ENCODE data around the gene POM121L2.
A peak's percentile ranks its signal among the peaks of the same experiment; 100 is the strongest.
"Not testable (repeated sequence)": the region's sequence is repeated elsewhere in the genome, so short reads cannot be mapped to it uniquely, and the experiment has no call there.

Gene POM121L2

DNA sequence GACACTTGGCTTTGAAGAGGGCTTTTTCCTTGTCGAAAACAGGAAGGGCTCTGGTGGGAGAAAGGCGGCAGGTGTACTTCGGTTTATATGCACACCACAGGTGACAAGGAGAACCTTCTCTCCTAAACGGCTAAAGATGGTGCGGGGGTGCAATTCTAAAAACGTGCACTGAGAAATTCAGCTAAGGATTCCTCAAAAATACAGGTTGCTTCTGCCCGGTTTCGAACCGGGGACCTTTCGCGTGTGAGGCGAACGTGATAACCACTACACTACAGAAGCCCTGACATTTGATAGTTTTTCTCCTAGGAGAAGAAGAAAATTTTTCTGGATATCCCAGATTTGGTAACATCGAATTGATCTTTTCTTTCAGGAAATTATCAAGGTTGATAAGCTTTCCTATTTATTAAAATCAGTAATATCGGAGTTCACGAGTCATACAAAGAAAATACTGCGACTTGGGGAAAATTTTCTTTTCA is 32.0 kb downstream of the POM121L2 start:
- H3K4me1 ChIP-seq (ENCODE audit: control insufficient read depth, insufficient read depth, low read length, unreplicated experiment) = no peaks in the 10 kb centered on the region
- no peaks in the 10 kb centered on the region for H3K36me3 ChIP-seq (ENCODE audit: insufficient read depth, low read length)
- H3K27me3 ChIP-seq (ENCODE audit: insufficient read depth, low read length) = peaks cover 61% of the 10 kb centered on the region
- peak overlapping the region; percentile 82 for H2AFZ ChIP-seq (ENCODE audit: low read length, unreplicated experiment)
- no peak overlapping the region for H3K27ac ChIP-seq (ENCODE audit: low read depth, low read length)
- no peaks in the 10 kb centered on the region for H3K79me2 ChIP-seq (ENCODE audit: control insufficient read depth, insufficient read depth, low read length, unreplicated experiment)
- H3K4me3 ChIP-seq (ENCODE audit: low read depth, low read length) = peak overlapping the region; percentile 81

DNA sequence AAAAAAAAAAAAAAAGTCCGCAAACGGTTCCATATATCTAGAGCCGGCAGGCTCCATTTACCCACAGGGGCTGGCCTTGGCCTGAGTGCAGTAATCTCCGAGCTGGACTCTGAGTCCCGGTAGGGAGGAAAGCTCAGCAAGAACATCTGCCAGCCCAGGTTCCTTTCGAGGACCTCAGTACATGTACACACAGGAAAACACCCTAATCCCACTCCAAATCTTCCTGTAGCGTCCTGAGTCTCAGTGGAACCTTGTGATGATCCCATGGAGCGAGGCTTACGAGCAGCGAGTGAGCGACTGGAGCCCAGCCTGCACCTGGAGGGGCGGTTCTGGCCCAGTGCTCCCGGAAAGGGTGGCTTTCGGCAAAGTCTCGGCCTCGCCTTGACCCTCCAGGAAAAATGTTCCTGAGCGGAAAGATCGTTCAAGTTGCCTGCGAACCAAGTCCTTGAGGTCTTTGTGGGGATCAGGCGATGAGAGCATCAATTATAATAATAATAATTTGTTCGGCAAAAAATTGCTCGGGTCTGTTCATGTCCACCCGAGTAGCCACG is 32.5 kb downstream of the POM121L2 start:
- Histone ChIP-seq H2AFZ (ENCODE audit: low read length, unreplicated experiment) (peak overlapping the region; percentile 82), H3K27ac (ENCODE audit: low read depth, low read length) (no peak overlapping the region), H3K36me3 (ENCODE audit: insufficient read depth, low read length) (no peaks in the 10 kb centered on the region), H3K4me1 (ENCODE audit: control insufficient read depth, insufficient read depth, low read length, unreplicated experiment) (no peaks in the 10 kb centered on the region), H3K79me2 (ENCODE audit: control insufficient read depth, insufficient read depth, low read length, unreplicated experiment) (no peaks in the 10 kb centered on the region), H3K4me3 (ENCODE audit: low read depth, low read length) (peak overlapping the region; percentile 81), H3K27me3 (ENCODE audit: insufficient read depth, low read length) (peaks cover 60% of the 10 kb centered on the region)

DNA sequence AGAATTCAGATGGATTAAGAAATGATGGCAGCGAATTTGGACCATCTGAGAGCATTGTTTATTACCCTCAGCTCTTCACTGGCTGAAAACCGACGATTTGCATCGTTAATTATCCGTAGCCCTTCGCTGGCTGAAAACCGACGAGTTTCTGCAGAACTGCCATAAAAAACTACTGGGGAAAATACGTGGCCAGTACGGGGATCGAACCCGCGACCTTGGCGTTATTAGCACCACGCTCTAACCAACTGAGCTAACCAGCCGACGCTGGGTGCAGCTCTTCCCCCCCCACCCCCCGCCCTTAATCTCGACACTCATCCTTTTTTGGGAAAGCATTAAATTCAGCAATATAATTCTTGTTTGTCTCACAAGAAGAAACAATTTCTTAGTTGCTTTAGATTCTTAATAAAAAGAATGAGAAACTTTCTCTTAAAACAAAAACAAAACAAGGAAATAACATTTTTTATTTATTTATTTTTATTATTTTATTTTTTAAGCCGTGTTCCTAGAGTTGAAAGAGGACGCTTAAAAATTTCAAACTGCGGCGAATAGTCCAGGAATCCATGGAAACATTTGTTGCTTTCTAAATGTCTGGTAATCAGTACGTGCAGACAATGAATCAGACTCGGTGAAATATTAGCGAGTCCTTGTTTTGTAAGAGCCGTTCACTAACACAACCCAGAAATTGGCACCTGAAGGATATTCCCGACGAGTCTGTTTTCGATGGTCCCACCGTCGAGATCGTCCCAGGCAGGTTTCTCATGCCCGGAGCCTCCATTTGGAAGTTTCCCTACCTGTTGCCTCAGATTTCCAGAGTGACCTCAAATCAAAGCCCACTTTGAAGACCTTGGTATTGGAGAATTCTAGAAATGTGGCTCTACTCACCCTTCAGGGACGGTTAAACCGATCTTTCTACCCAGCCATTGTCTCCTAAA is 36.8 kb downstream of the POM121L2 start:
- H2AFZ ChIP-seq (ENCODE audit: low read length, unreplicated experiment) = no peak overlapping the region
- H3K27me3 ChIP-seq (ENCODE audit: insufficient read depth, low read length) = peaks cover 64% of the 10 kb centered on the region
- H3K4me3 ChIP-seq (ENCODE audit: low read depth, low read length) = peak overlapping the region; percentile 27
- H3K4me1 ChIP-seq (ENCODE audit: control insufficient read depth, insufficient read depth, low read length, unreplicated experiment) = no peaks in the 10 kb centered on the region
- H3K27ac ChIP-seq (ENCODE audit: low read depth, low read length) = no peak overlapping the region
- H3K36me3 ChIP-seq (ENCODE audit: insufficient read depth, low read length) = no peaks in the 10 kb centered on the region
- H3K79me2 ChIP-seq (ENCODE audit: control insufficient read depth, insufficient read depth, low read length, unreplicated experiment) = no peaks in the 10 kb centered on the region

DNA sequence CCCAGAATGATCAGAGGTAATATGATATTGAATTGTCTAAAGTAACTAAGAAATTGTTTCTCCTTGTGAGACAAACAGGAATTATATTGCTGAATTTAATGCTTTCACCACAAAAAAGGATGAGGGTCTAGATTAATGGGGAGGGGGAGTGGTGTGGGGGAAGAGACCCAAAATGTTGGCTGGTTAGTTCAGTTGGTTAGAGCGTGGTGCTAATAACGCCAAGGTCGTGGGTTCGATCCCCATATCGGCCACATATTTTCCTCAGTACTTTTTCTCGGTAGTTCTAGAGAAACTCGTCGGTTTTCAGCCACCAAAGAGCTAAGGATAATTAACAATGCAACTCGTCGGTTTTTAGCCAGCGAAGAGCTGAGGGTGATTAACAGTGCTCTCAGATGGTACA is 38.3 kb downstream of the POM121L2 start:
- Histone ChIP-seq H3K79me2 (ENCODE audit: control insufficient read depth, insufficient read depth, low read length, unreplicated experiment) (no peaks in the 10 kb centered on the region), H3K27ac (ENCODE audit: low read depth, low read length) (no peak overlapping the region), H2AFZ (ENCODE audit: low read length, unreplicated experiment) (no peak overlapping the region), H3K27me3 (ENCODE audit: insufficient read depth, low read length) (peaks cover 69% of the 10 kb centered on the region), H3K36me3 (ENCODE audit: insufficient read depth, low read length) (no peaks in the 10 kb centered on the region), H3K4me1 (ENCODE audit: control insufficient read depth, insufficient read depth, low read length, unreplicated experiment) (no peaks in the 10 kb centered on the region), H3K4me3 (ENCODE audit: low read depth, low read length) (no peak overlapping the region)

DNA sequence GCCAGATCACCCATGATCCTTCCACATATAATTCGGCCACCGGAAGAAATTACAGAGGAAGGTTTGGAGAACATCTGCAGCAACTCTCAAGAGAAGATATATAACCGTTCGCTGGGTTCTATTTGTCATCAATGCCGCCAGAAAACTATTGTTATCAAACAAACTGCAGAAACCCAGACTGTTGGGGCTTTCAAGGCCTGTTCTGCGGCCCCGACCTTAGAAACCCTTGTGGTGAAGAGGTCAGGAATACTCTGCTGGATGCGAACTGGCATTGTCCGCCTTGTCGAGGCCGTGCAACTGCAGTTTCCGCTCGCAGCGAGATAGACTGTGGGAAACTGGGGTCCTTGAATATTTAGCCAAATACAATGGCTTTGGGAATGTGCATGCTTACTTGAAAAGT is 43.3 kb downstream of the POM121L2 start:
- no peak overlapping the region for H2AFZ ChIP-seq (ENCODE audit: low read length, unreplicated experiment)
- H3K27ac ChIP-seq (ENCODE audit: low read depth, low read length) = no peak overlapping the region
- no peaks in the 10 kb centered on the region for H3K36me3 ChIP-seq (ENCODE audit: insufficient read depth, low read length)
- H3K4me3 ChIP-seq (ENCODE audit: low read depth, low read length) = no peak overlapping the region
- no peaks in the 10 kb centered on the region for H3K79me2 ChIP-seq (ENCODE audit: control insufficient read depth, insufficient read depth, low read length, unreplicated experiment)
- H3K27me3 ChIP-seq (ENCODE audit: insufficient read depth, low read length) = peaks cover 80% of the 10 kb centered on the region
- no peaks in the 10 kb centered on the region for H3K4me1 ChIP-seq (ENCODE audit: control insufficient read depth, insufficient read depth, low read length, unreplicated experiment)

DNA sequence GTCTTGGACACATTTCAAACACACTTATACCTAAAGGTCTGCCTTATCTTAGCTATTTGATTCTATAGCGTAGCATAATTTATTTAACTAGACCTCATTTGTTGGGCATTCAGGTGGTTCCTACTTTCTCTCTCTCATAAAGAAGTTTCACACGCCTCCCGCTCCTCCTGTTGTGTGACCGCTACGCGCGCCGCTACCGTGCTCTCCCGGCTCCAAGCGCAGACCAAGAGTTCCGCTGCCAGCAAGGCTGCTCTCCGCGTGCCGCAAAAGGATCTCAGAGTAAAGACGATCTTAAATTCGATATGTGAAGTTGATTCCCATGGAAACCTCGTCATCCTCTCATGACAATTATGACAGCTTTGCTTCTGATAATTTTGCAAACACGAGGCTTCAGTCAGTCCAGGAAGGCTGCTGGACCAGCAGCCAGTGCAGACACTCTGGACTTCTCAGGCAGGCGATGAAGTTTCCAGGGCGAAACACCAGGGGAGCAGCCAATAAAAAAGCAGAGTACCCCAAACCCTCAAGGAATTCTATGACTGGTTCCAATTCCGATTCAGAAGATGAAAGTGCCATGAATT is 44.1 kb downstream of the POM121L2 start:
- Histone ChIP-seq H3K4me3 (ENCODE audit: low read depth, low read length) (peak overlapping the region; percentile 52), H2AFZ (ENCODE audit: low read length, unreplicated experiment) (no peak overlapping the region)

DNA sequence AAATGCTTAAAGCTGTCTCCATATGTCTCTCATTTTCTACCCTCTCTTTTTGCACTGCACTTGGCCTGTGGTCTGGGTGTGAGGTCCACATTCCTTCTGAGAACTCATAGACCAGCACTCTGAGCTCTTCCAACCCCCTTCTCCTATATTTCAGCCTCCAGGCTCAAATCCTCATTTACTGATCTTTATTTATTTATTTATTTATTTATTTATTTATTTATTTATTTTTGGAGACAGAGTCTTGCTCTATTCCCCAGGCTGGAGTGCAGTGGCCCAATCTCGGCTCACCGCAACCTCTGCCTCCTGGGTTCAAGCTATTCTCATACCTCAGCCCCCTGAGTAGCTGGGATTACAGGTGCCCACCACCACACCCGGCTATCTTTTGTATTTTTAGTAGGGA is 45.1 kb downstream of the POM121L2 start:
- not testable (repeated sequence) for H3K27ac ChIP-seq (ENCODE audit: low read depth, low read length); H3K4me3 ChIP-seq (ENCODE audit: low read depth, low read length); H3K79me2 ChIP-seq (ENCODE audit: control insufficient read depth, insufficient read depth, low read length, unreplicated experiment); H2AFZ ChIP-seq (ENCODE audit: low read length, unreplicated experiment); H3K36me3 ChIP-seq (ENCODE audit: insufficient read depth, low read length); H3K4me1 ChIP-seq (ENCODE audit: control insufficient read depth, insufficient read depth, low read length, unreplicated experiment)
- peaks cover 75% of the 10 kb centered on the region for H3K27me3 ChIP-seq (ENCODE audit: insufficient read depth, low read length)

More for the DNA sequence above, 44.1 kb downstream of the POM121L2 start:
- H3K36me3 ChIP-seq (ENCODE audit: insufficient read depth, low read length) = no peaks in the 10 kb centered on the region
- H3K27ac ChIP-seq (ENCODE audit: low read depth, low read length) = no peak overlapping the region
- no peaks in the 10 kb centered on the region for H3K4me1 ChIP-seq (ENCODE audit: control insufficient read depth, insufficient read depth, low read length, unreplicated experiment)
- H3K79me2 ChIP-seq (ENCODE audit: control insufficient read depth, insufficient read depth, low read length, unreplicated experiment) = no peaks in the 10 kb centered on the region
- H3K27me3 ChIP-seq (ENCODE audit: insufficient read depth, low read length) = peaks cover 78% of the 10 kb centered on the region

DNA sequence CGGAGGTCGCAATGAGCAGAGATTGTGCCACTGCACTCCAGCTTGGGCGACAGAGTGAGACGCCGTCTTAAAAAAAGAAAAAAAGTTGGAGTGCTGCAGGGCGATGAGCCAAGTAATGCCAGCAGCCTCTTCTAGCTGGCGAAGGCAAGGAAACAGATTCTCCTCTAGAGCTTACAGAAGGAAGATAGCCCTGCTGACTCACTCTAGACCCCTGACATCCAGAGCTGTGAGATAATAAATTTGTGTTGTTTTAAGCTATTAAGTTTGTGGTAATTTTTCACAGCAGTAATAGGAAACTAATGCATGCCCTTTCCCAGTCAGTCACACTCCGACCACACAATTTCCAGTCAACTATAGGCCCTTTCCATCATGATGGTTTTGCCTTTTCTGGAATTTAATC is 48.2 kb downstream of the POM121L2 start:
- Histone ChIP-seq H2AFZ (ENCODE audit: low read length, unreplicated experiment) (no peak overlapping the region), H3K27ac (ENCODE audit: low read depth, low read length) (no peak overlapping the region), H3K4me1 (ENCODE audit: control insufficient read depth, insufficient read depth, low read length, unreplicated experiment) (no peaks in the 10 kb centered on the region), H3K4me3 (ENCODE audit: low read depth, low read length) (no peak overlapping the region), H3K79me2 (ENCODE audit: control insufficient read depth, insufficient read depth, low read length, unreplicated experiment) (no peaks in the 10 kb centered on the region), H3K36me3 (ENCODE audit: insufficient read depth, low read length) (no peaks in the 10 kb centered on the region), H3K27me3 (ENCODE audit: insufficient read depth, low read length) (peaks cover 83% of the 10 kb centered on the region)

DNA sequence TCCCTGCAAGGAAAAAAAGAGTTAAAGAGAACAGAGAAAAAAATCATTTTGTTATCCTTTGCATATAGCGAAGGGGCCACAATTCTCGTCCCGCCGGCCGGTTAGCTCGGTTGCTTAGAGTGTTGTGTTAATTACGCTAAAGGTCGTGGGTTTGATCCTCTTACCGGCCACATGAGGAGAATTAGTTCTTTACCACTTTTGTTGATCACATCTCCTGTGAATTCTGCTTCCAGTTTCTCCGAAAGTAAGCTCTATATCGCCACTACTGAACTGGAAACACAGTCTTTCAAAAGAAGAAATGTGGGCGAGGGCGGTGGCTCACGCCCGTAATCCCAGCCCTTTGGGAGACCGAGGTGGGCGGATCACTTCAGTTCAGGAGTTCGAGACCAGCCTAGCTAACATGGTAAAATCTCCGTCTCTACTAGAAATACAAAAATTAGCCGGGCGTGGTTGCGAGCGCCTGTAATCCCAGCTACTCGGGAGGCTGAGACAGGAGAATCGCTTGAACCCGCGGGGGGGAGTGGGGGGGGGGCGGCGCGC is 51.2 kb downstream of the POM121L2 start:
- no peak overlapping the region for H2AFZ ChIP-seq (ENCODE audit: low read length, unreplicated experiment)
- H3K27me3 ChIP-seq (ENCODE audit: insufficient read depth, low read length) = peaks cover 80% of the 10 kb centered on the region
- no peaks in the 10 kb centered on the region for H3K4me1 ChIP-seq (ENCODE audit: control insufficient read depth, insufficient read depth, low read length, unreplicated experiment)
- no peak overlapping the region for H3K27ac ChIP-seq (ENCODE audit: low read depth, low read length)
- peak overlapping the region; percentile 59 for H3K4me3 ChIP-seq (ENCODE audit: low read depth, low read length)
- no peaks in the 10 kb centered on the region for H3K36me3 ChIP-seq (ENCODE audit: insufficient read depth, low read length)
- no peaks in the 10 kb centered on the region for H3K79me2 ChIP-seq (ENCODE audit: control insufficient read depth, insufficient read depth, low read length, unreplicated experiment)

DNA sequence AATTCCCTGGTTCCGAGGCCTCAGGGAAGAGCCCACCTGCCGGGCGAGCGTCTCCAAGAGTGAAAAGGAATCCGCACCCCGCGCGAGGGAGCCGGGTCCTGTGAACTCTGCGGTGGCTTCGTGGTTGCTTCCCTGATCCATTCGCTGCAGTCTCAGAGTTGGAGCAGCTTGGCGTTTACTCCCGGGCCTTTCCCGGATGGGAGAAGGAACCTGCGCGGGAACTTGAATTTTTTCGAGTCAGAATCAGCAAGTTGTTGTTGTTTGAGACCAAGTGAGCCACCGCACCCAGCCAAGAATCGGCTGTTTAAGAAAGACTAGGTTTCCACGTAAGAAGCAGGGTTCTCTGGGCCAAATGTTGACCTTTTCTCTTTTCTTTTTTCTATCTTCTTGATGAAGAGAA is 51.7 kb downstream of the POM121L2 start:
- H3K4me1 ChIP-seq (ENCODE audit: control insufficient read depth, insufficient read depth, low read length, unreplicated experiment) = no peaks in the 10 kb centered on the region
- H3K27me3 ChIP-seq (ENCODE audit: insufficient read depth, low read length) = peaks cover 82% of the 10 kb centered on the region
- no peak overlapping the region for H2AFZ ChIP-seq (ENCODE audit: low read length, unreplicated experiment)
- no peaks in the 10 kb centered on the region for H3K36me3 ChIP-seq (ENCODE audit: insufficient read depth, low read length)
- H3K4me3 ChIP-seq (ENCODE audit: low read depth, low read length) = peak overlapping the region; percentile 59
- H3K79me2 ChIP-seq (ENCODE audit: control insufficient read depth, insufficient read depth, low read length, unreplicated experiment) = no peaks in the 10 kb centered on the region
- H3K27ac ChIP-seq (ENCODE audit: low read depth, low read length) = no peak overlapping the region
